GM23248 (cell line): ENCODE results near the gene PRUNE1. TPM values are rescaled to one million over a fixed set of nuclear protein-coding genes. Genes with fewer than 3 reads are reported as not detected.
A peak's percentile ranks its signal among the peaks of the same experiment; 100 is the strongest.

Experiments
- DNase-seq: peaks from one replicate; pipeline ENCODE4 v3.0.0-alpha.2; 2015
- H2AFZ ChIP-seq: fragments of 200-600 bp; sonication (generic); 2 replicates; pipeline ENCODE4 v1.6.1; 2016; ENCODE audit warnings: antibody characterized with exemption
- H3F3A ChIP-seq: fragments of 200-600 bp; sonication (generic); 2 replicates; pipeline ENCODE4 v1.6.1; 2016; ENCODE audit warnings: mild to moderate bottlenecking, antibody characterized with exemption, mixed run types; ENCODE audit not compliant: insufficient read depth
- H3K27ac ChIP-seq: fragments of 200-600 bp; sonication (generic); 2 replicates; pipeline ENCODE4 v1.5.1; 2016; ENCODE audit warnings: mild to moderate bottlenecking
- H3K27me3 ChIP-seq: fragments of 200-600 bp; sonication (generic); replicated peaks from 2 replicates; pipeline ENCODE4 v1.6.1; 2016; ENCODE audit warnings: mild to moderate bottlenecking; ENCODE audit not compliant: insufficient read depth
- H3K36me3 ChIP-seq: fragments of 200-600 bp; sonication (generic); 2 replicates; pipeline ENCODE4 v1.6.1; 2016; ENCODE audit warnings: low read depth, mild to moderate bottlenecking
- H3K4me1 ChIP-seq: fragments of 200-600 bp; sonication (generic); 2 replicates; pipeline ENCODE4 v1.6.1; 2016; ENCODE audit warnings: mild to moderate bottlenecking; ENCODE audit not compliant: insufficient read depth
- H3K4me2 ChIP-seq: fragments of 200-600 bp; sonication (generic); one replicate; pipeline ENCODE4 v1.6.1; 2016; ENCODE audit warnings: mild to moderate bottlenecking; ENCODE audit not compliant: unreplicated experiment
- H3K4me3 ChIP-seq: fragments of 200-600 bp; sonication (generic); 2 replicates; pipeline ENCODE4 v1.5.1; 2016; ENCODE audit warnings: mild to moderate bottlenecking
- H3K79me2 ChIP-seq: fragments of 200-600 bp; sonication (generic); 2 replicates; pipeline ENCODE4 v1.6.1; 2016; ENCODE audit warnings: mild to moderate bottlenecking; ENCODE audit not compliant: insufficient read depth
- H3K9ac ChIP-seq: fragments of 200-600 bp; sonication (generic); 2 replicates; pipeline ENCODE4 v1.6.1; 2016; ENCODE audit warnings: mild to moderate bottlenecking
- H3K9me2 ChIP-seq: fragments of 200-600 bp; sonication (generic); 2 replicates; pipeline ENCODE4 v1.6.1; 2016; ENCODE audit warnings: mixed run types, mild to moderate bottlenecking, moderate library complexity; ENCODE audit not compliant: insufficient read depth
- H3K9me3 ChIP-seq: fragments of 200-600 bp; sonication (generic); one replicate; pipeline ENCODE4 v1.6.1; 2017; ENCODE audit warnings: low read depth
- H4K20me1 ChIP-seq: fragments of 200-600 bp; sonication (generic); 2 replicates; pipeline ENCODE4 v1.6.0; 2016; ENCODE audit not compliant: insufficient read depth
- EZH2 ChIP-seq: fragments of 200-600 bp; sonication (generic); IDR thresholded peaks from 2 replicates; pipeline ENCODE4 v1.6.1; 2018; ENCODE audit warnings: antibody characterized with exemption, mild to moderate bottlenecking; ENCODE audit not compliant: insufficient read depth, poor library complexity, severe bottlenecking
- EZH2phosphoT487 ChIP-seq: fragments of 200-600 bp; sonication (generic); IDR thresholded peaks from 2 replicates; pipeline ENCODE4 v1.6.1; 2018; ENCODE audit warnings: antibody characterized with exemption, moderate library complexity, mild to moderate bottlenecking, low read depth; ENCODE audit not compliant: insufficient read depth
- WGBS, 2 experiments: methylation state at CpG; one replicate each; pipeline ENCODE4 v1.1.6; 2015 to 2017; ENCODE audit warnings: low lambda C conversion rate in 2 of 2, low coverage in 1 of 2; ENCODE audit errors: missing lambda C conversion rate in 2 of 2; 5-methylcytosine and 5-hydroxymethylcytosine counted together
- in situ Hi-C: fragments of 300-500 bp; cut with MboI; formaldehyde crosslinking; loops from 2 replicates; pipeline ENCODE4 v1.15.0; 2020
- polyA plus RNA-seq: library from polyadenylated mRNA; unstranded; fragments of >200 nt; fragmentation: Nextera tagmentation; extraction: Ambion mirVana; gene quantifications from 2 replicates; pipeline ENCODE4 v1.2.1, GENCODE V29; 2016
- total RNA-seq: library from RNA; depleted of rRNA; stranded (reverse); fragments of >200 nt; shearing (Covaris generic); gene quantifications from 2 replicates; pipeline ENCODE4 v1.2.3, GENCODE V29; 2014

The PRUNE1 gene
- total and polyA plus RNA-seq, 2 experiments from 2014 or later = 9.0 to 10.5 TPM

DNA sequence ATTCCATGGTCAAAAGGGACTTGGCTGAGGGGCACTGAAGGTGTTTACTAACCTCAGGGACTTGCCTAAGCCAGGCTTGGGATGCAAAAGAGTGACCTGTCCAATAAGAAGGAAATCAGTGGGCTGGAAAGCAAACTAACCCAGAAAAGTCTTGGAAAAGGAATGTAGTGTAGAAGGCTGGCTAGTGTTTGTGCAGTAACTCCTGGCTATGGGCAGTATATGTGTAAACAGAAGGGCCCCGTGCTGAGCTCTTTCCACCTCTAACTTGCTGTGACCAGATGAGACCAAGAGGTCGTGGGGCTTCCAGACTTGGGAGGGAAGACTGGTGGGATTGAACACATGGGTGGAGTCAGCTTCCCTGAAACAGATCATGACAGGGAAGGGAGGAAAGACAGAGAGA is 5.6 kb upstream of the PRUNE1 start:
- TF ChIP-seq EZH2phosphoT487 (no peak), EZH2 (no peak)
- in situ Hi-C loops = no loop called here
- H3K27me3 ChIP-seq = no peaks in the 10 kb centered on the region
- no peak for DNase-seq
- no peak overlapping the region for H3K9ac ChIP-seq
- H4K20me1 ChIP-seq = no peaks in the 10 kb centered on the region
- H3K4me1 ChIP-seq = peaks cover 26% of the 10 kb centered on the region
- no peaks in the 10 kb centered on the region for H3K36me3 ChIP-seq
- no peak overlapping the region for H2AFZ ChIP-seq
- WGBS, 2 experiments = 24 to 43% methylated on average over 2 of the region's 2 CpGs
- no peaks in the 10 kb centered on the region for H3K9me2 ChIP-seq
- no peak overlapping the region for H3K27ac ChIP-seq
- peaks cover 13% of the 10 kb centered on the region; the same call in 1 of the 2 replicates for H3K79me2 ChIP-seq
- H3F3A ChIP-seq = peaks cover 10% of the 10 kb centered on the region
- H3K4me3 ChIP-seq = no peak overlapping the region
- H3K9me3 ChIP-seq = no peaks in the 10 kb centered on the region
- no peak overlapping the region for H3K4me2 ChIP-seq

- no peaks in the 10 kb centered on the region for H3K9me3 ChIP-seq
- H3K9ac ChIP-seq = no peak overlapping the region
- no peak overlapping the region for H3K4me2 ChIP-seq
- H3F3A ChIP-seq = peaks cover 13% of the 10 kb centered on the region
- no peak for DNase-seq
- no peaks in the 10 kb centered on the region for H4K20me1 ChIP-seq
- no peak overlapping the region for H2AFZ ChIP-seq
- TF ChIP-seq EZH2 (no peak), EZH2phosphoT487 (no peak)
- peaks cover 29% of the 10 kb centered on the region for H3K4me1 ChIP-seq
- peaks cover 13% of the 10 kb centered on the region; the same call in 1 of the 2 replicates for H3K79me2 ChIP-seq
- H3K27ac ChIP-seq = no peak overlapping the region
- H3K9me2 ChIP-seq = no peaks in the 10 kb centered on the region
- no peak overlapping the region for H3K4me3 ChIP-seq
- in situ Hi-C loops = no loop called here
- no peaks in the 10 kb centered on the region for H3K27me3 ChIP-seq
- no peaks in the 10 kb centered on the region for H3K36me3 ChIP-seq
Observed at GRCh38 chr1:151003180-151003579, 5.1 kb upstream of the PRUNE1 start.

DNA sequence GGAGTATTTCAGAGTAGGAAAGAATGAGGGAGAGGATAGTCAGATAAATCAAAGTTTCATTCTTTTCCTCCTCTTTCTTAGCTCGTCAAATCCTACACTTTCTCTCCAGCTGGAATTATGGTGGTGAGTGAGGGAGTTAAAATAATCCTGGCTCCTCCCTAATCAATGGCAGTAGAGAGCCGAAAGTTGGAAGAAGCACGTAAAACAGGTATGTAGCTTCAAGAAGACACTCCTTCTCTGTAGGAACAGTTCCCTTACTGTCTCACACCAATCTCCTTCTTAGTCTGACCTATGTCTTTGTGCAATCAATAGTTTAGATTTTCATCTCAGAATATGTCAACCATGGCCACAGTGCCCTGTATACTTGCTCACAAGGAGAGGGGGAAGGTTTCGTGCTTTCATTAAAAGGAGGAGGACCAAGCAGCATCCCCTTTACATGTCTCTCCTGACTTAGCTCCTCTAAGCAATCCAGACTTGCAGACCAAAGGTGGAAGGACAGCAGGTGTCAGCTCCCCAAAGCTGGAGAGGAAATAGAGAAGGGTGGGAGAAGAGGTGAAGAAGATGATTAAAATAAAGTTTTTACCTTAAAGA is 2.4 kb upstream of the PRUNE1 start:
- no peaks in the 10 kb centered on the region for H3K9me3 ChIP-seq
- peak overlapping the region; percentile 82 for H3K4me2 ChIP-seq
- H3K27ac ChIP-seq = peak overlapping the region; percentile 94
- H3K27me3 ChIP-seq = no peaks in the 10 kb centered on the region
- in situ Hi-C loops = no loop called here
- peak; percentile 25 for DNase-seq
- no peaks in the 10 kb centered on the region for H3K36me3 ChIP-seq
- H3K9me2 ChIP-seq = no peaks in the 10 kb centered on the region
- H2AFZ ChIP-seq = peak overlapping the region; percentile 84
- peak overlapping the region; percentile 82 for H3K9ac ChIP-seq
- H3K4me1 ChIP-seq = peaks cover 32% of the 10 kb centered on the region
- H3K79me2 ChIP-seq = peaks cover 37% of the 10 kb centered on the region
- peaks cover 23% of the 10 kb centered on the region for H3F3A ChIP-seq
- 5 to 15% methylated on average over 4 of the region's 4 CpGs for WGBS, 2 experiments
- TF ChIP-seq EZH2 (no peak), EZH2phosphoT487 (no peak)
- H4K20me1 ChIP-seq = no peaks in the 10 kb centered on the region
- peak overlapping the region; percentile 69 for H3K4me3 ChIP-seq

DNA sequence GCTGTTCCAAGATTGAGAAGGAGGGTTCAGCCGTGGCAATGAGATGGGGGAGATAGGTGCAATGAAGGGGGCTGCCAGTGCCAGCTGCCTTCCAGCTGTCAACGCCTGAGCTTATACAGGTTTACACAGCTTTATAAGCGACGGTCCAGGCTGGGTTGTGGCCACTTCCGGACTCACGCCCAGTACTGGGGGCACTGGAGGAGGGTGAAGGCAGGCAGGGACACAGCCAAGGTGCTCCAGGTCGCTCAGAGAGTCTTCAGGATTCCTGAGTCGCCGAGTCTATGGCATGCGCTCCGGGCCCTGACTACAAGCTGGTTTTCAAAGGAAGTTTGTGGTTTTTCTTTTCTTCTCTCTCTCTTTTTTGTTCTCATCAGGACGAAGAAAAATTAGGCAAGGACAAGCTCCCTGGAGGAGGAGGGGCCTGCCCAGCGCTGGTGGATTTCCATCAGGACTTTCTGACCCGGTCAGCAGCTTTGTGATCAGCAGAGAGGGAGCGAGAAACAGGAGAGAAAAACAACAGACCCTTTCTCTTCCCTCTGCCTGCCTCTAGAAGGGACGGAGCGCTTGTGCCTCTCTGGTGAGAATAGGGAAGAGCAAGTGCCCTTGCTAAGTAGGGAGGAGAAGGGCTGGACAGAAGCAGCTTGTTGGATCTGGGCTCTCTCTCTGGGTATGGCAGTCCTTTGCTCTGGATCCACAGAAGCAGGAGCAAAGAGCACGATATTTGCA is 1.8 kb upstream of the PRUNE1 start, which contains the start of gene MINDY1:
TSS of gene MINDY1 (minus strand) at position 576 of the 726 bp plus-strand sequence. CDS start 4,285 bp downstream, outside the sequence.
- no peak for TF ChIP-seq EZH2
- TF ChIP-seq EZH2phosphoT487 = no peak
- peak within 1 kb of the TSS; percentile 94 for H3K27ac ChIP-seq
- in situ Hi-C loops = no loop called here
- H3K9me2 ChIP-seq = no peaks in the 10 kb centered on the region
- peak within 1 kb of the TSS; percentile 84 for H2AFZ ChIP-seq
- no peaks in the 10 kb centered on the region for H3K27me3 ChIP-seq
- H3K4me2 ChIP-seq = peak within 1 kb of the TSS; percentile 82
- peaks cover 44% of the 10 kb centered on the region for H3K79me2 ChIP-seq
- peaks cover 39% of the 10 kb centered on the region for H3K4me1 ChIP-seq
- peak; percentile 93 for DNase-seq
- peaks cover 30% of the 10 kb centered on the region for H3F3A ChIP-seq
- no peaks in the 10 kb centered on the region for H3K9me3 ChIP-seq
- 1 to 2% methylated on average over 16 to 18 of the region's 18 CpGs for WGBS, 2 experiments
- H3K9ac ChIP-seq = peak within 1 kb of the TSS; percentile 93
- no peaks in the 10 kb centered on the region for H3K36me3 ChIP-seq
- H4K20me1 ChIP-seq = no peaks in the 10 kb centered on the region
- H3K4me3 ChIP-seq = peak within 1 kb of the TSS; percentile 89
